HG03045 (cell line): ENCODE measurements around the gene SULT1C4.
"Not testable (repeated sequence)": the region's sequence is repeated elsewhere in the genome, so short reads cannot be mapped to it uniquely, and the experiment has no call there.

ENCODE experiments used
- ATAC-seq: cut with Tn5 transposase; IDR thresholded peaks from one replicate; pipeline ENCODE4 v1.9.1; 2021; ENCODE audit warnings: mild to moderate bottlenecking, moderate library complexity; ENCODE audit not compliant: unreplicated experiment

Gene SULT1C4

GRCh38 chr2:108377815-108378630 lies at the start of gene SULT1C4:
SULT1C4 (plus strand) TSS chr2:108377954; CDS start chr2:108378338, 384 bp downstream.
- no peak for ATAC-seq

GRCh38 chr2:108329771-108330170 lies 48.0 kb upstream of the SULT1C4 start:
- ATAC-seq: no peak

GRCh38 chr2:108330979-108331378 lies 46.8 kb upstream of the SULT1C4 start:
- no peak for ATAC-seq

GRCh38 chr2:108345951-108346350 lies 31.8 kb upstream of the SULT1C4 start:
- ATAC-seq: no peak

GRCh38 chr2:108346827-108347226 lies 30.9 kb upstream of the SULT1C4 start:
- ATAC-seq: no peak

- ATAC-seq: no peak
Observed at GRCh38 chr2:108347786-108348185, 30.0 kb upstream of the SULT1C4 start.

GRCh38 chr2:108348816-108349570 lies 28.8 kb upstream of the SULT1C4 start:
- ATAC-seq: no peak

- no peak for ATAC-seq
Observed at GRCh38 chr2:108349571-108349928, 28.2 kb upstream of the SULT1C4 start.

- ATAC-seq: no peak
Observed at GRCh38 chr2:108351889-108352288, 25.9 kb upstream of the SULT1C4 start.

GRCh38 chr2:108354136-108354535 lies 23.6 kb upstream of the SULT1C4 start:
- ATAC-seq: no peak

- no peak for ATAC-seq
Observed at GRCh38 chr2:108355906-108356734, 21.6 kb upstream of the SULT1C4 start.

- ATAC-seq: not testable (repeated sequence)
Observed at GRCh38 chr2:108359336-108359735, 18.4 kb upstream of the SULT1C4 start.

- no peak for ATAC-seq
Observed at GRCh38 chr2:108360776-108361468, 16.8 kb upstream of the SULT1C4 start.

GRCh38 chr2:108363024-108363907 lies 14.5 kb upstream of the SULT1C4 start:
- ATAC-seq: no peak

GRCh38 chr2:108363908-108364225 lies 13.9 kb upstream of the SULT1C4 start:
- no peak for ATAC-seq

GRCh38 chr2:108364676-108365297 lies 13.0 kb upstream of the SULT1C4 start:
- no peak for ATAC-seq

GRCh38 chr2:108365656-108366055 lies 12.1 kb upstream of the SULT1C4 start:
- ATAC-seq: no peak

GRCh38 chr2:108367014-108367413 lies 10.7 kb upstream of the SULT1C4 start:
- ATAC-seq: no peak

- ATAC-seq: no peak
Observed at GRCh38 chr2:108367561-108368175, 10.1 kb upstream of the SULT1C4 start.
